Smooth muscle cell (in vitro differentiated cells): Measurements from ENCODE around the gene UBXN10. TPM values are rescaled to one million over a fixed set of nuclear protein-coding genes. Genes with fewer than 3 reads are reported as not detected.
"Not testable (repeated sequence)": the region's sequence is repeated elsewhere in the genome, so short reads cannot be mapped to it uniquely, and the experiment has no call there.

Experiments used
- DNase-seq: peaks from one replicate; lab custom pipeline; 2025; ENCODE audit not compliant: unreplicated experiment; lab: John Stamatoyannopoulos, UW
- H2AFZ ChIP-seq: fragments of 200-600 bp; sonication (generic); 2 replicates; pipeline ENCODE4 v1.6.0; 2016; ENCODE audit warnings: antibody characterized with exemption, low read depth, mild to moderate bottlenecking
- H3F3A ChIP-seq: fragments of 200-600 bp; sonication (generic); 2 replicates; pipeline ENCODE4 v1.6.0; 2017; ENCODE audit warnings: antibody characterized with exemption, low read depth
- H3K27ac ChIP-seq: fragments of 200-600 bp; sonication (generic); 2 replicates; pipeline ENCODE4 v1.5.1; 2016; ENCODE audit warnings: low read depth, mild to moderate bottlenecking
- H3K27me3 ChIP-seq: fragments of 200-600 bp; sonication (generic); 2 replicates; pipeline ENCODE4 v1.6.1; 2016; ENCODE audit warnings: low read depth, mild to moderate bottlenecking
- H3K36me3 ChIP-seq: fragments of 200-600 bp; sonication (generic); 2 replicates; pipeline ENCODE4 v1.5.1; 2016; ENCODE audit warnings: low read depth
- H3K4me1 ChIP-seq: fragments of 200-600 bp; sonication (generic); 2 replicates; pipeline ENCODE4 v1.5.1; 2016; ENCODE audit warnings: low read depth
- H3K4me2 ChIP-seq: fragments of 200-600 bp; sonication (generic); 2 replicates; pipeline ENCODE4 v1.6.0; 2016; ENCODE audit warnings: mild to moderate bottlenecking
- H3K4me3 ChIP-seq: fragments of 200-600 bp; sonication (generic); 2 replicates; pipeline ENCODE4 v1.5.1; 2016; ENCODE audit warnings: mild to moderate bottlenecking
- H3K79me2 ChIP-seq: fragments of 200-600 bp; sonication (generic); 2 replicates; pipeline ENCODE4 v1.6.0; 2016; ENCODE audit warnings: low read depth, mild to moderate bottlenecking
- H3K9ac ChIP-seq: fragments of 200-600 bp; sonication (generic); 2 replicates; pipeline ENCODE4 v1.6.0; 2016; ENCODE audit warnings: low read depth
- H3K9me3 ChIP-seq: fragments of 200-600 bp; sonication (generic); replicated peaks from 2 replicates; pipeline ENCODE4 v1.5.1; 2016; ENCODE audit warnings: low read depth
- H4K20me1 ChIP-seq: fragments of 200-600 bp; sonication (generic); 2 replicates; pipeline ENCODE4 v1.6.0; 2016; ENCODE audit warnings: low read depth
- WGBS: methylation state at CpG from one replicate; pipeline ENCODE4 v1.1.7; 2016; ENCODE audit warnings: low lambda C conversion rate; 5-methylcytosine and 5-hydroxymethylcytosine counted together
- polyA plus RNA-seq: library from polyadenylated mRNA; unstranded; fragments of >200 nt; fragmentation: Nextera tagmentation; extraction: Ambion mirVana; gene quantifications from 2 replicates; pipeline ENCODE4 v1.2.1, GENCODE V29; 2016
- total RNA-seq: library from RNA; depleted of rRNA; stranded (reverse); fragments of >200 nt; gene quantifications from 2 replicates; pipeline ENCODE4 v1.2.3, GENCODE V29; 2014
- TF ChIP-seq, protein P1 (sequence below): fragments of 200-600 bp; sonication (generic); IDR thresholded peaks from 2 replicates; pipeline ENCODE4 v1.5.1; 2017; ENCODE audit warnings: borderline replicate concordance, mild to moderate bottlenecking, antibody characterized with exemption; ENCODE audit not compliant: insufficient read depth, poor library complexity, severe bottlenecking

The UBXN10 gene
- total and polyA plus RNA-seq, 2 experiments from 2014 or later = 0.36 to 0.49 TPM

DNA sequence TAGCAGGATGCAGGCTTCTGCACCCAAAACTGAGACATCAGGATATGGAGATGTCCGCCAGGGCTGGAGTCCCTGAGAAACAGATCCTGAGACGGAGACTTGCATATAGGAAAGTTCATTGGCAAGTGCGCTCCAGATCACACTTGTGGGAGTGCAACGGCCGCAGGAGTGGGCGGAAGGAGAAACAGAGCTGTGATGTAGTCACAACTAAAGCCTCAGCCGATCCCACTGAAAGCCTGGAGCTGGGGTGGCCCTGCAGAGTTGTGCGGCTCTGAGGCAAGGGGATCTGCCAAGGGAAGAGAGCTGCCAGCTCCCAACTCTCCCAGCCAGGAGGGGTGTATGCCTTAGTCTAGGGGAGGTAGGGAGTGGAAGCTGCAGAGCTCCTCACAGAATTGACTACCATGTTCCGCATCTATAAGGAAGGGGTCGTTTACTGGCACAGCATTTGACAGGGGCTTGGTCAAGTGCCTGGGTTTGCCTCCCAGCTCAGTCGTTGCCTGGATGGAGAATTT lies 42.5 kb downstream of the UBXN10 start:
- Histone ChIP-seq H2AFZ (no peak overlapping the region), H3K4me1 (no peaks in the 10 kb centered on the region), H3K27me3 (peaks cover 8% of the 10 kb centered on the region), H3K4me2 (no peak overlapping the region), H3F3A (no peaks in the 10 kb centered on the region), H3K79me2 (no peaks in the 10 kb centered on the region), H3K9ac (no peak overlapping the region), H3K27ac (no peak overlapping the region), H3K36me3 (no peaks in the 10 kb centered on the region), H3K9me3 (no peaks in the 10 kb centered on the region), H4K20me1 (no peaks in the 10 kb centered on the region), H3K4me3 (no peak overlapping the region)
- TF ChIP-seq, protein P1, sequence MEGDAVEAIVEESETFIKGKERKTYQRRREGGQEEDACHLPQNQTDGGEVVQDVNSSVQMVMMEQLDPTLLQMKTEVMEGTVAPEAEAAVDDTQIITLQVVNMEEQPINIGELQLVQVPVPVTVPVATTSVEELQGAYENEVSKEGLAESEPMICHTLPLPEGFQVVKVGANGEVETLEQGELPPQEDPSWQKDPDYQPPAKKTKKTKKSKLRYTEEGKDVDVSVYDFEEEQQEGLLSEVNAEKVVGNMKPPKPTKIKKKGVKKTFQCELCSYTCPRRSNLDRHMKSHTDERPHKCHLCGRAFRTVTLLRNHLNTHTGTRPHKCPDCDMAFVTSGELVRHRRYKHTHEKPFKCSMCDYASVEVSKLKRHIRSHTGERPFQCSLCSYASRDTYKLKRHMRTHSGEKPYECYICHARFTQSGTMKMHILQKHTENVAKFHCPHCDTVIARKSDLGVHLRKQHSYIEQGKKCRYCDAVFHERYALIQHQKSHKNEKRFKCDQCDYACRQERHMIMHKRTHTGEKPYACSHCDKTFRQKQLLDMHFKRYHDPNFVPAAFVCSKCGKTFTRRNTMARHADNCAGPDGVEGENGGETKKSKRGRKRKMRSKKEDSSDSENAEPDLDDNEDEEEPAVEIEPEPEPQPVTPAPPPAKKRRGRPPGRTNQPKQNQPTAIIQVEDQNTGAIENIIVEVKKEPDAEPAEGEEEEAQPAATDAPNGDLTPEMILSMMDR = no peak
- 80% methylated on average over 11 of the region's 11 CpGs for WGBS
- no peak for DNase-seq

DNA sequence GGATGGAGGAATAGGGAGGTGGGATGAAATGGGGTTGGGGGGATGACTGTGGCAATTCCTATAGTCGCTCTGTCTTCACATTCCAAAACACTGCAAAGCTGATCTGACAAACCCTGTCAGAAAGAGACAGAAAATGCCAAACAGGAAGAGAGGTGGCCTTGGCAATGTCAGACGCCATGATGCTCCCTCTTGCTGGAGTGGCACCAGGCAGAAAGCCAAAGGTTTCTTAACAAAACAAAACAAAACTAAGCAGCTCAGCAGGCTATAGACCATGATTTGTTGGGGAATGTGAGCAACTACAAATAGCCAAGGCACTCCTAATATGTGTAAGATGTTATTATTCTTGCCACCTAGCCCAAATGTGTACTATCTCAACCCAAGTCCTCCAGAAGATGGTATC lies 43.3 kb downstream of the UBXN10 start:
- Histone ChIP-seq H3K4me3 (no peak overlapping the region), H3K79me2 (no peaks in the 10 kb centered on the region), H4K20me1 (no peaks in the 10 kb centered on the region), H3K27me3 (peaks cover 5% of the 10 kb centered on the region), H3F3A (no peaks in the 10 kb centered on the region), H2AFZ (no peak overlapping the region), H3K4me2 (no peak overlapping the region), H3K4me1 (no peaks in the 10 kb centered on the region), H3K9ac (no peak overlapping the region), H3K36me3 (no peaks in the 10 kb centered on the region), H3K9me3 (no peaks in the 10 kb centered on the region), H3K27ac (no peak overlapping the region)
- TF ChIP-seq, protein P1 = no peak
- DNase-seq = no peak
- 96% methylated on average over 2 of the region's 2 CpGs for WGBS

DNA sequence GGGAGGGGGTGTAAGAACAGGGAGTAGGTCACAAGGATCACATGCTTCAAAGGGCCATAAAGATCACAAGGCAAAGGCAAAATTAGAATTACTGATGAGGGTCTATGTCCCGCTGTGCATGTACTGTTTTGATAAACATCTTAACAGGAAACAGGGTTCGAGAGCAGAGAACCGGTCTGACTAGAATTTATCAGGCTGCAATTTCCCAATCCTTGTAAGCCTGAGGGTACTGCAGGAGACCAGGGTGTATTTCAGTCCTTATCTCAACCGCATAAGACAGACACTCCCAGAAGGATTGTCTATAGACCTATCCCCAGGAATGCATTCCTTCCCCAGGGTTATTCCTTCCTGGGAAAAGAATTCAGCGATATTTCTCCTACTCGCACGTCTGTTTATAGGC lies 46.7 kb downstream of the UBXN10 start:
- peak overlapping the region; percentile 19 for H3K4me2 ChIP-seq
- not testable (repeated sequence) for H3K36me3 ChIP-seq, H3K9me3 ChIP-seq, H3F3A ChIP-seq, H3K79me2 ChIP-seq, H3K4me1 ChIP-seq, H3K9ac ChIP-seq, H4K20me1 ChIP-seq, H2AFZ ChIP-seq, H3K4me3 ChIP-seq, H3K27ac ChIP-seq, DNase-seq, H3K27me3 ChIP-seq
- 34% methylated on average over 7 of the region's 7 CpGs for WGBS

DNA sequence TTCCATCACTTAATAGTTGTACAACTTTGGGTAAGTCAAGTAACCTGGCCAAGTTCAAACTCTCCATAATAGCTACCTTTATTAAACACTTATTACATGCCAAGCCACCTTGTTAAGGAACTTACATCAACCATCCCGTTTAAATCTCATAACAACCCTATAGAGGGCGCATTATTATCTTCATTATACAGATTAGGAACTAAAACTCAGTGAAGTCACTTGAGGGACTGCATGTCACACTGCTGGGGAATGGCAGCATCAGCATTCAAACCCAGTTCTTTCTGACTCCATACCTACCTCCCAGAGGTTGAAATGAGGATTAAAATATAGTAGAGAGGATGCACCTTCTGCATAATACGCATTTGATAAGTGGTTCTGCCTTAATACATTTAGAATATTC lies 47.5 kb downstream of the UBXN10 start:
- no peaks in the 10 kb centered on the region for H4K20me1 ChIP-seq
- DNase-seq = no peak
- no peaks in the 10 kb centered on the region for H3K27me3 ChIP-seq
- H3K9me3 ChIP-seq = no peaks in the 10 kb centered on the region
- H3K4me1 ChIP-seq = no peaks in the 10 kb centered on the region
- no peak overlapping the region for H3K4me3 ChIP-seq
- no peaks in the 10 kb centered on the region for H3F3A ChIP-seq
- no peaks in the 10 kb centered on the region for H3K36me3 ChIP-seq
- WGBS = 48% methylated on average over 3 of the region's 3 CpGs
- TF ChIP-seq, protein P1 = peak; percentile 40
- H3K4me2 ChIP-seq = no peak overlapping the region
- H2AFZ ChIP-seq = no peak overlapping the region
- H3K27ac ChIP-seq = no peak overlapping the region
- no peaks in the 10 kb centered on the region for H3K79me2 ChIP-seq
- H3K9ac ChIP-seq = no peak overlapping the region
